ENCODE measurements around the gene DHX9. TPM values are rescaled to one million over a fixed set of nuclear protein-coding genes. Genes with fewer than 3 reads are reported as not detected.

Gene DHX9
- polyA plus RNA-seq (ENCODE audit: insufficient read length in 4 of 4) = 100 to 1,000 TPM; 258 to 281 (median 271) TPM

- peak; percentile 85 to 93 (median 86) for DNase-seq (ENCODE audit: low read depth in 4 of 4, low spot score in 3 of 4)
Observed at GRCh38 chr1:182839209-182840066, at the start of gene DHX9. DHX9 (plus strand) TSS chr1:182839347; CDS start chr1:182842567, 3,220 bp downstream.

GRCh38 chr1:182791281-182792179 is 47.6 kb upstream of the DHX9 start:
- DNase-seq (ENCODE audit: low read depth in 4 of 4, low spot score in 3 of 4) = no peak

- DNase-seq (ENCODE audit: low read depth in 4 of 4, low spot score in 3 of 4) = no peak
Observed at GRCh38 chr1:182794091-182794490, 45.1 kb upstream of the DHX9 start.

- no peak for DNase-seq (ENCODE audit: low read depth in 4 of 4, low spot score in 3 of 4)
Observed at GRCh38 chr1:182794676-182795201, 44.4 kb upstream of the DHX9 start.

GRCh38 chr1:182795563-182796228 is 43.5 kb upstream of the DHX9 start:
- DNase-seq (ENCODE audit: low read depth in 4 of 4, low spot score in 3 of 4) = no peak

GRCh38 chr1:182802006-182802803 is 36.9 kb upstream of the DHX9 start:
- no peak for DNase-seq (ENCODE audit: low read depth in 4 of 4, low spot score in 3 of 4)

- DNase-seq (ENCODE audit: low read depth in 4 of 4, low spot score in 3 of 4) = no peak
Observed at GRCh38 chr1:182803846-182804245, 35.3 kb upstream of the DHX9 start.

- DNase-seq (ENCODE audit: low read depth in 4 of 4, low spot score in 3 of 4) = no peak
Observed at GRCh38 chr1:182806015-182806678, 33.0 kb upstream of the DHX9 start.

- no peak for DNase-seq (ENCODE audit: low read depth in 4 of 4, low spot score in 3 of 4)
Observed at GRCh38 chr1:182807907-182808306, 31.2 kb upstream of the DHX9 start.

GRCh38 chr1:182809414-182809957 is 29.7 kb upstream of the DHX9 start:
- DNase-seq (ENCODE audit: low read depth in 4 of 4, low spot score in 3 of 4) = no peak

- no peak for DNase-seq (ENCODE audit: low read depth in 4 of 4, low spot score in 3 of 4)
Observed at GRCh38 chr1:182811975-182812722, 27.0 kb upstream of the DHX9 start.

GRCh38 chr1:182816863-182817262 is 22.3 kb upstream of the DHX9 start:
- no peak for DNase-seq (ENCODE audit: low read depth in 4 of 4, low spot score in 3 of 4)

GRCh38 chr1:182817802-182818201 is 21.3 kb upstream of the DHX9 start:
- no peak for DNase-seq (ENCODE audit: low read depth in 4 of 4, low spot score in 3 of 4)

GRCh38 chr1:182823220-182823619 is 15.9 kb upstream of the DHX9 start:
- no peak for DNase-seq (ENCODE audit: low read depth in 4 of 4, low spot score in 3 of 4)

- DNase-seq (ENCODE audit: low read depth in 4 of 4, low spot score in 3 of 4) = no peak
Observed at GRCh38 chr1:182826892-182827291, 12.3 kb upstream of the DHX9 start.

- DNase-seq (ENCODE audit: low read depth in 4 of 4, low spot score in 3 of 4) = no peak
Observed at GRCh38 chr1:182829285-182829932, 9.7 kb upstream of the DHX9 start.

- DNase-seq (ENCODE audit: low read depth in 4 of 4, low spot score in 3 of 4) = no peak
Observed at GRCh38 chr1:182833271-182833670, 5.9 kb upstream of the DHX9 start.

GRCh38 chr1:182834326-182834725 is 4.8 kb upstream of the DHX9 start:
- no peak for DNase-seq (ENCODE audit: low read depth in 4 of 4, low spot score in 3 of 4)

Measured in right renal pelvis (tissue), 4 donors.